Parathyroid adenoma (tissue), 2 donors: ENCODE measurements around the gene KLRF1.

Experiments
- H2AFZ ChIP-seq: fragments of 300-600 bp; sonication (generic); one replicate; pipeline ENCODE4 v1.7.0; 2017; ENCODE audit warnings: antibody characterized with exemption, mild to moderate bottlenecking
- H3K27ac ChIP-seq: fragments of 300-600 bp; sonication (generic); one replicate; pipeline ENCODE4 v1.7.0; 2017
- H3K27me3 ChIP-seq: fragments of 300-600 bp; sonication (generic); one replicate; pipeline ENCODE4 v1.7.0; 2017; ENCODE audit warnings: low read length; ENCODE audit not compliant: control insufficient read depth, insufficient read depth
- H3K36me3 ChIP-seq: fragments of 300-600 bp; sonication (generic); one replicate; pipeline ENCODE4 v1.7.0; 2017; ENCODE audit warnings: low read length; ENCODE audit not compliant: control insufficient read depth, insufficient read depth
- H3K4me1 ChIP-seq: fragments of 300-600 bp; sonication (generic); one replicate; pipeline ENCODE4 v1.7.0; 2017; ENCODE audit warnings: control low read depth
- H3K4me2 ChIP-seq: fragments of 300-600 bp; sonication (generic); one replicate; pipeline ENCODE4 v1.7.0; 2017; ENCODE audit warnings: low read length
- H3K4me3 ChIP-seq: fragments of 300-600 bp; sonication (generic); one replicate; pipeline ENCODE4 v1.7.0; 2017; ENCODE audit warnings: low read depth, low read length
- H3K79me2 ChIP-seq: fragments of 300-600 bp; sonication (generic); one replicate; pipeline ENCODE4 v1.7.0; 2017; ENCODE audit warnings: control low read depth
- H3K9ac ChIP-seq: fragments of 300-600 bp; sonication (generic); one replicate; pipeline ENCODE4 v1.7.0; 2017; ENCODE audit warnings: mild to moderate bottlenecking
- H3K9me3 ChIP-seq: fragments of 300-600 bp; sonication (generic); one replicate; pipeline ENCODE4 v1.7.0; 2017; ENCODE audit warnings: low read length; ENCODE audit not compliant: control insufficient read depth
- TF ChIP-seq, protein P1 (sequence below): fragments of 300-600 bp; sonication (generic); IDR thresholded peaks from one replicate; pipeline ENCODE4 v1.7.0; 2017; ENCODE audit warnings: antibody characterized with exemption, mild to moderate bottlenecking
- donor health status: primary hyperparathyroidism.

The KLRF1 gene

DNA sequence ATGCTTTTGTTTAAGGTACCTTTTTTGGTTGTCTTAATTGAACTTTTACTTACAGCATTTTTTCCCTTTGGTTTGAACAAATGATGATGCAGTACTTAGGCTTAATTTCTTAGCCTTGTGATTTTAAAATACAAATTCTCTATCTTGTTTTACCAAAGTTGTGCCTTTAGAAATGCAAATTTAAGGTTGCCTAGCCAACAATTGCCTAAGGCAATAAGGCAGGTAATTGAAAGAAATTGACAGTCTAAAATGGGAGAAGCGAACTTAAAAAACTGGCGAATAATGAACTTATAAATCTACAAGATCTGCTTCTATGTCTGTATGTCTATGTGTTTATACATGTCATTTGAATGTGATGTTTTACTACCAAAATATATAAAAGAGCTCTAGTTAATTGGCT lies 43.0 kb upstream of the KLRF1 start:
- no peak overlapping the region for H2AFZ ChIP-seq
- H3K27ac ChIP-seq = no peak overlapping the region
- no peaks in the 10 kb centered on the region for H3K4me1 ChIP-seq
- no peak overlapping the region for H3K4me2 ChIP-seq
- no peak overlapping the region for H3K9ac ChIP-seq
- H3K79me2 ChIP-seq = no peaks in the 10 kb centered on the region
- no peak overlapping the region for H3K4me3 ChIP-seq
- no peaks in the 10 kb centered on the region for H3K9me3 ChIP-seq
- TF ChIP-seq, protein P1, sequence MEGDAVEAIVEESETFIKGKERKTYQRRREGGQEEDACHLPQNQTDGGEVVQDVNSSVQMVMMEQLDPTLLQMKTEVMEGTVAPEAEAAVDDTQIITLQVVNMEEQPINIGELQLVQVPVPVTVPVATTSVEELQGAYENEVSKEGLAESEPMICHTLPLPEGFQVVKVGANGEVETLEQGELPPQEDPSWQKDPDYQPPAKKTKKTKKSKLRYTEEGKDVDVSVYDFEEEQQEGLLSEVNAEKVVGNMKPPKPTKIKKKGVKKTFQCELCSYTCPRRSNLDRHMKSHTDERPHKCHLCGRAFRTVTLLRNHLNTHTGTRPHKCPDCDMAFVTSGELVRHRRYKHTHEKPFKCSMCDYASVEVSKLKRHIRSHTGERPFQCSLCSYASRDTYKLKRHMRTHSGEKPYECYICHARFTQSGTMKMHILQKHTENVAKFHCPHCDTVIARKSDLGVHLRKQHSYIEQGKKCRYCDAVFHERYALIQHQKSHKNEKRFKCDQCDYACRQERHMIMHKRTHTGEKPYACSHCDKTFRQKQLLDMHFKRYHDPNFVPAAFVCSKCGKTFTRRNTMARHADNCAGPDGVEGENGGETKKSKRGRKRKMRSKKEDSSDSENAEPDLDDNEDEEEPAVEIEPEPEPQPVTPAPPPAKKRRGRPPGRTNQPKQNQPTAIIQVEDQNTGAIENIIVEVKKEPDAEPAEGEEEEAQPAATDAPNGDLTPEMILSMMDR = no peak
- H3K36me3 ChIP-seq = no peaks in the 10 kb centered on the region
- no peaks in the 10 kb centered on the region for H3K27me3 ChIP-seq

DNA sequence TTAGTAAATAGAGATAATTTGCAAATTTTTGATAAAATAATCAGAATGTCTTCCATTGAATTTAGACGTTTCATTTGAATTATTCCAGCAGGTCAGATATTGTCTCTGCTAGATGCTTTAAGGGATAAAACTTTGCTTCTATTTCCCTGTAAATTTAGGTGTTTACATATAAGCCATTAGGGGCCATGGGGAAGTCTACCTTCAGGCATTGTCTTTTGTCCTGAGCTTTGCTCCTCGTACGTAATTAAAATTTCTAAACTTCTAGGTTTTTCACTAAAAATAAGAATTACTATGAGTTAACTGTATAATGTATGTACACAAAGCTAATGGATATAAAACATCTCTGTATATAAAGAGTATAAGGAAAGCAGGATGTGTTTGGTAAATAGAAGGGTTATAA lies 42.5 kb upstream of the KLRF1 start:
- TF ChIP-seq, protein P1 = no peak

DNA sequence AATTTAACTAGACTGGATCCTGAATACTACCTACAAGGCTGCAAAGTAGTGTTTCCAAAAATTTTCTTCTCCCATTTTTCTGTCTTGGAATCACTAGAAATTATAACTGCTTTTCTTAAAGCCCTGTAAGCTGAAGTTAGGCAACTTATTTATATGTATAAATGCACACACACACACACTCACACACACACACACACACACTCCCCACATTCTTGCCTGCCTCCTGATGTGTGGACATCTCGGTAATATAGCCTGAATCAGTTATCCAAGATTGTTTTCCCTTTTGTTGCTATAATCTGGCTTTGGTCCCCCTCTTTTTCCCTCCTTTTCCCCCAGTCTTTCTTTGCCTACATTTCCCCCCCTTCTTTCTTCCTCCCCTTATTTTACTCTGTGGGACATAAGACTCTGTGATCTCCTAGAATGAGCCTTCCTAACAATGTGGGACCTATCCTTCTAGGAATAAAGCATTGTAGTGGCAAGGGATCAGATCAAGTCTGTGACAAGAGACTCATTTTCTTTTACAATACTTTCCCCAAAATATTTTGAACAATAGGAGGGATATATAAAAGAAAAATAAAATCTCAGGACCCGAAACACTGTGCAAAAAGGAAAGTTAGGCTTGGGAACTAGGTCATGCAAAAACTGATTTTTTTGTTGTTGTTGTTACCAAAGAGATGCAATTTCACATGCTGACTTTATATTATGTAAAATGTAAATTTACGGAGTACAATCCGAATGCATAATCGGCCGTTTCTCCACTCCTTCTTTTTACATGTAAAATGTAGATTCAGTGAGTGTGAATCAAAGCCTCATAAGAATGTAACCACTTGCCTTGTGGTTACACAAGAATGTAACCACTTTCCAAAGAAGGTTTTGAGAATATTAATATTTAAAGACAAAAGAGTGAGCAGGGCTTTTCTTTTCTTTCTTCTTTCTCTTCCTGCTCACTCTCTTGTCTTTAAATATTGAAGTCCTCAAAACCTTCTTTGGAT lies 40.3 kb upstream of the KLRF1 start:
- H3K4me2 ChIP-seq = no peak overlapping the region
- H3K79me2 ChIP-seq = no peaks in the 10 kb centered on the region
- no peak overlapping the region for H3K27ac ChIP-seq
- TF ChIP-seq, protein P1 = no peak
- no peak overlapping the region for H3K4me3 ChIP-seq
- no peaks in the 10 kb centered on the region for H3K9me3 ChIP-seq
- H3K9ac ChIP-seq = no peak overlapping the region
- H3K36me3 ChIP-seq = no peaks in the 10 kb centered on the region
- no peaks in the 10 kb centered on the region for H3K27me3 ChIP-seq
- no peaks in the 10 kb centered on the region for H3K4me1 ChIP-seq
- no peak overlapping the region for H2AFZ ChIP-seq

More for the DNA sequence above, 42.5 kb upstream of the KLRF1 start:
- Histone ChIP-seq H3K4me1 (no peaks in the 10 kb centered on the region), H3K79me2 (no peaks in the 10 kb centered on the region), H3K36me3 (no peaks in the 10 kb centered on the region), H3K4me3 (no peak overlapping the region), H3K4me2 (no peak overlapping the region), H2AFZ (no peak overlapping the region), H3K27me3 (no peaks in the 10 kb centered on the region), H3K27ac (no peak overlapping the region), H3K9ac (no peak overlapping the region), H3K9me3 (no peaks in the 10 kb centered on the region)

DNA sequence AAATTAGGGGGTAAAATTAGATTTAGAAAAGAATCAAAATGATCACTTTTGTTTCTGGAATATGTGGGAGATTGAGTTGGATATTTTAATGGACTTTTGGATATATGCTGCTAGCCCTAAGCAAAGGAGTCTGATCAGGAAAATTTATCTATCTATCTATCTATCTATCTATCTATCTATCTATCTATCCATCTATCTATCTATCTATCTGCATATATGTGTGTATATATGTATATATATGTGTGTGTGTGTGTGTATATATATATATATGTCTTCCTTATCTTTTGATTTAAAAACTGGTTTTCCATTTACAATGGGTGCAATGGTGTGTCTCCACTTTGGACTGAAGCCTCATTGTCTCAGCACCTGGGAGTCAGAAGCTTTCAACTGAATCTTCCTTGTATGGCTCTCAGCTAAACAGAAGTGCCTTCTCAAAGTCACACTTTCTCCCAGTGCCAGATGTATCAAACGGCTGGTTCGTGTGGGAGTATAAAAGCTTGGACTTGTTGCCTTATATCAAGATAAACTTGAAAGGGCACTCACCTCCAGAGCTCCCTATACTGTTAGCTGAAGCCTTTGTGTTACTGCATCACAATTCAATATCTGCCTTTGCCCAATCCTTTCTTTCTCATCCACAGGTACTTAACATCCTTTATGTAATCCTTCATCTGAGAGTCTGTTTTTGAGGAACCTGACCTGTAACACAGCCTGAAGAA lies 34.9 kb upstream of the KLRF1 start:
- Histone ChIP-seq H3K79me2 (no peaks in the 10 kb centered on the region), H3K4me3 (no peak overlapping the region), H3K9ac (no peak overlapping the region), H3K4me2 (no peak overlapping the region), H2AFZ (no peak overlapping the region), H3K36me3 (no peaks in the 10 kb centered on the region), H3K4me1 (no peaks in the 10 kb centered on the region), H3K9me3 (no peaks in the 10 kb centered on the region), H3K27me3 (no peaks in the 10 kb centered on the region), H3K27ac (no peak overlapping the region)
- TF ChIP-seq, protein P1 = no peak
